Naive thymus-derived CD4-positive, alpha-beta T cell (primary cell): ENCODE data around the gene GPRIN3. TPM values are rescaled to one million over a fixed set of nuclear protein-coding genes. Genes with fewer than 3 reads are reported as not detected.
A peak's percentile ranks its signal among the peaks of the same experiment; 100 is the strongest.
"Not testable (repeated sequence)": the region's sequence is repeated elsewhere in the genome, so short reads cannot be mapped to it uniquely, and the experiment has no call there.

ENCODE experiments used
- ATAC-seq: fragments of 150-1000 bp; cut with Tn5 transposase; 2 replicates; pipeline ENCODE4 v1.10.0; 2021; ENCODE audit warnings: mild to moderate bottlenecking, moderate library complexity
- CTCF ChIA-PET: fragments of 350-600 bp; sonication (Branson Sonifier 250); formaldehyde crosslinking; loops from one replicate; lab custom pipeline; 2021; ENCODE audit warnings: antibody characterized with exemption; lab: Charles Lee
- POLR2A ChIA-PET: fragments of 350-600 bp; sonication (Branson Sonifier 250); formaldehyde crosslinking; loops from one replicate; lab custom pipeline; 2021; ENCODE audit warnings: antibody characterized with exemption, inconsistent platforms; lab: Charles Lee
- DNase-seq, 9 donors: peaks; one replicate each; pipeline versions ENCODE4 v3.0.0 to v3.0.0-alpha.2; 2020 to 2022; ENCODE audit warnings: mixed read lengths in 1 of 9
- H3K27ac ChIP-seq: one replicate; pipeline ENCODE4 v1.7.0; 2013; ENCODE audit warnings: mild to moderate bottlenecking, low read depth, low read length, moderate library complexity
- H3K27me3 ChIP-seq, 2 donors: one replicate each; pipeline ENCODE4 v1.7.0; 2013; ENCODE audit warnings: low read length in 2 of 2, mild to moderate bottlenecking in 2 of 2, moderate library complexity in 2 of 2; ENCODE audit not compliant: control insufficient read depth in 2 of 2, insufficient read depth in 2 of 2
- H3K36me3 ChIP-seq, 3 experiments: 1 replicate in 2 of 3; 2 replicates in 1 of 3; pipeline ENCODE4 v1.7.0; 2013; ENCODE audit warnings: low read length in 3 of 3, mild to moderate bottlenecking in 3 of 3, moderate library complexity in 1 of 3; ENCODE audit not compliant: insufficient read depth in 3 of 3, control insufficient read depth in 2 of 3
- H3K4me1 ChIP-seq, 2 donors: one replicate each; pipeline ENCODE4 v1.7.0; 2013; ENCODE audit warnings: low read length in 2 of 2, mild to moderate bottlenecking in 2 of 2, moderate library complexity in 1 of 2; ENCODE audit not compliant: control insufficient read depth in 2 of 2, insufficient read depth in 2 of 2
- H3K4me3 ChIP-seq: 2 replicates; pipeline ENCODE4 v1.7.0; 2013; ENCODE audit warnings: mild to moderate bottlenecking, low read length
- H3K9me3 ChIP-seq, 3 experiments: 1 replicate in 2 of 3; 2 replicates in 1 of 3; pipeline ENCODE4 v1.7.0; 2013; ENCODE audit warnings: low read length in 3 of 3; ENCODE audit not compliant: control insufficient read depth in 2 of 3
- H3K27ac Mint-ChIP-seq, 9 donors: one replicate each; pipeline ENCODE4 v1.8.0; 2020 to 2022; ENCODE audit warnings: mixed read lengths in 9 of 9, mild to moderate bottlenecking in 8 of 9, moderate library complexity in 5 of 9, inconsistent platforms in 2 of 9
- H3K27me3 Mint-ChIP-seq, 5 donors: one replicate each; pipeline ENCODE4 v1.8.0; 2021 to 2022; ENCODE audit warnings: mixed read lengths in 5 of 5, mild to moderate bottlenecking in 1 of 5
- H3K36me3 Mint-ChIP-seq, 5 donors: one replicate each; pipeline ENCODE4 v1.8.0; 2020 to 2022; ENCODE audit warnings: mixed read lengths in 5 of 5, mild to moderate bottlenecking in 3 of 5, inconsistent platforms in 1 of 5
- H3K4me1 Mint-ChIP-seq, 7 donors: one replicate each; pipeline ENCODE4 v1.8.0; 2020 to 2022; ENCODE audit warnings: mixed read lengths in 7 of 7, mild to moderate bottlenecking in 3 of 7, inconsistent platforms in 1 of 7
- H3K4me3 Mint-ChIP-seq, 10 donors: one replicate each; pipeline ENCODE4 v1.8.0; 2020 to 2022; ENCODE audit warnings: mild to moderate bottlenecking in 10 of 10, mixed read lengths in 10 of 10, moderate library complexity in 6 of 10, inconsistent platforms in 2 of 10
- H3K9me3 Mint-ChIP-seq, 11 donors: one replicate each; pipeline ENCODE4 v1.8.0; 2020 to 2022; ENCODE audit warnings: mixed read lengths in 11 of 11, mild to moderate bottlenecking in 4 of 11, inconsistent platforms in 1 of 11, moderate library complexity in 1 of 11
- intact Hi-C, 2 donors: fragments of 100-400 bp; cut with micrococcal nuclease; formaldehyde crosslinking; loops; one replicate each; pipeline ENCODE4 v1.15.1; 2023
- polyA plus RNA-seq, 2 donors: library from polyadenylated mRNA; unstranded; fragments of 300-500 nt; fragmentation: Illumina TruSeq; gene quantifications; one replicate each; pipeline ENCODE4 v1.2.3, GENCODE V29; 2021
- total RNA-seq, 6 experiments: library from RNA in 5 of 6; stranded (reverse) in 5 of 6; gene quantifications; 1 replicate in 5 of 6; 2 replicates in 1 of 6; pipeline ENCODE4 v1.2.3 and lab custom pipeline; 2021 to 2026

Gene GPRIN3
- total and polyA plus RNA-seq, 7 experiments from 2014 or later = 7.3 to 55.5 (median 11.2) TPM

DNA sequence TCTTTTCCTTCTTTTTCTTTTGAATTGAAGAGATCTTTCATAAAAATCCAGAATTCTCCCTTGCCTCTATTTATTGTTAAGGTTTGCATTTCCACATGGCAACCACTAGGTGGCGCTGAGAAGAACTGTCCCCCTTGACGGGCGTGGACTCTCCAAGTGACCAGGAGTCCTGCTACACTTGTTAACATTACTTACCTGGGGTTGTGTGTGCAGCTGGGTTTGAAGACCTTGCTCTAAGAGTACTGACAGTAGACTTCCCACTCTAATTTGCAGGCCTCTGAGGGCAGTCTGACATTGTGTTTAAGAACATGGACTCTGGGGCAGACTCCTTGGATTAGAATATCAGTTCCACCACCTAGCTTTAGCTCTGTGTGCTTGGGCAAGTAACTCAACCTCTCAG, 52.8 kb downstream of the GPRIN3 start:
- H3K4me1 ChIP-seq = peaks cover 15 to 16% of the 10 kb centered on the region in 2 donors
- no peaks in the 10 kb centered on the region for H3K27me3 ChIP-seq
- H3K27me3 Mint-ChIP-seq = no peaks in the 10 kb centered on the region
- ChIA-PET POLR2A (interaction anchor here (0.8 kb wide), 1 partner anchor 44 kb away, joined by 3 read pairs; no protein-coding TSS in a partner anchor), CTCF (interaction anchor here (0.6 to 3.1 kb wide), 12 partner anchors 10 to 180 kb away, joined by 3 to 11 read pairs (median 5); partner anchors contain the start of gene GPRIN3)
- H3K27ac Mint-ChIP-seq = peak overlapping the region; percentile 15 to 85 (median 66)
- H3K9me3 ChIP-seq = no peaks in the 10 kb centered on the region
- intact Hi-C loops = loop anchor here (1.0 to 2.0 kb wide), 8 partner anchors 12 to 179 kb away; partner anchors contain the start of gene GPRIN3 (in 2 of the 2)
- no peak overlapping the region for H3K27ac ChIP-seq
- DNase-seq (peak; percentile 23 to 51 (median 35)), ATAC-seq (peak; percentile 85)
- H3K36me3 Mint-ChIP-seq = peaks cover 1 to 28% (median 4%) of the 10 kb centered on the region in 5 donors
- no peak overlapping the region for H3K4me3 ChIP-seq
- H3K4me3 Mint-ChIP-seq = peak overlapping the region in 3 of 10 donors; percentile 3 to 25 (median 6)
- peaks cover 0 to 1% (median 0%) of the 10 kb centered on the region in 3 experiments for H3K36me3 ChIP-seq
- H3K9me3 Mint-ChIP-seq = peaks cover 0 to 8% (median 0%) of the 10 kb centered on the region in 11 donors
- peaks cover 44 to 86% (median 74%) of the 10 kb centered on the region in 7 donors for H3K4me1 Mint-ChIP-seq

DNA sequence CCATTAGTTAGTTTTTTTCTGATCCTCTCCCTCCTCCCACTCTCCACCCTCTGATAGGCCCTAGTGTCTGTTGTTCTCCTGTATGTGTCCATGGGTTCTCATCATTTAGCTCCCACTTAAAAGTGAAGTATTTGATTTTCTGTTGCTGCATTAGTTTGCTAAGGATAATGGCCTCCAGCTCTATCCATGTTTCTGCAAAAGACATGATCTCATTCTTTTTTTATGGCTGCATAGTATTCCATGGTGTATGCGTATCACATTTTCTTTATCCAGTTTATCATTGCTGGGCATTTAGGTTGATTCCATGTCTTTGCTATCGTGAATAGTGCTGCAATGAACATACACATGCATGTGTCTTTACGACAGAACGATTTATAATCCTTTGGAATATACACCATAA, 53.3 kb downstream of the GPRIN3 start:
- H3K9me3 Mint-ChIP-seq, H3K36me3 ChIP-seq, H3K9me3 ChIP-seq, ATAC-seq, H3K4me3 Mint-ChIP-seq, H3K27me3 ChIP-seq, DNase-seq, H3K27ac ChIP-seq, H3K4me3 ChIP-seq, H3K27me3 Mint-ChIP-seq: not testable (repeated sequence)
- ChIA-PET POLR2A (interaction anchor here (0.6 to 0.8 kb wide), 2 partner anchors 44 to 166 kb away, joined by 3 read pairs; no protein-coding TSS in a partner anchor), CTCF (interaction anchor here (1.0 to 3.1 kb wide), 6 partner anchors 10 to 180 kb away, joined by 4 to 11 read pairs (median 9); partner anchors contain the start of gene GPRIN3)
- Mint-ChIP-seq H3K36me3 (peaks cover 4 to 28% (median 7%) of the 10 kb centered on the region in 5 donors), H3K27ac (peak overlapping the region in 7 of 9 donors; percentile 29 to 80 (median 76)), H3K4me1 (peaks cover 41 to 81% (median 70%) of the 10 kb centered on the region in 7 donors)
- H3K4me1 ChIP-seq = peaks cover 15 to 16% of the 10 kb centered on the region in 2 donors
- intact Hi-C loops = loop anchor here (1.0 to 2.0 kb wide), 6 partner anchors 11 to 180 kb away; partner anchors contain the start of gene GPRIN3 (in 1 of the 2)

- H3K27ac Mint-ChIP-seq = peak overlapping the region in 6 of 9 donors; percentile 29 to 77 (median 46)
- ChIA-PET POLR2A (interaction anchor here (0.6 kb wide), 1 partner anchor 167 kb away, joined by 3 read pairs; no protein-coding TSS in a partner anchor), CTCF (interaction anchor here (1.0 to 3.1 kb wide), 5 partner anchors 18 to 181 kb away, joined by 4 to 11 read pairs (median 9); partner anchors contain the start of gene GPRIN3)
- ATAC-seq = no peak
- H3K9me3 Mint-ChIP-seq = peaks cover 0 to 8% (median 0%) of the 10 kb centered on the region in 11 donors
- Histone ChIP-seq H3K9me3 (no peaks in the 10 kb centered on the region), H3K36me3 (peaks cover 3 to 10% (median 6%) of the 10 kb centered on the region in 3 experiments), H3K4me3 (no peak overlapping the region), H3K27me3 (no peaks in the 10 kb centered on the region), H3K27ac (no peak overlapping the region), H3K4me1 (peaks cover 15 to 16% of the 10 kb centered on the region in 2 donors)
- H3K4me3 Mint-ChIP-seq = no peak overlapping the region
- intact Hi-C loops = loop anchor here (1.0 to 2.0 kb wide), 6 partner anchors 11 to 180 kb away; partner anchors contain the start of gene GPRIN3 (in 1 of the 2)
- DNase-seq = no peak
- peaks cover 4 to 30% (median 10%) of the 10 kb centered on the region in 5 donors for H3K36me3 Mint-ChIP-seq
- H3K27me3 Mint-ChIP-seq = no peaks in the 10 kb centered on the region
- H3K4me1 Mint-ChIP-seq = peaks cover 37 to 76% (median 69%) of the 10 kb centered on the region in 7 donors
Observed at GRCh38 chr4:89253935-89254334, 53.7 kb downstream of the GPRIN3 start.

GRCh38 chr4:89253311-89253710, 54.3 kb downstream of the GPRIN3 start:
- no peak for DNase-seq

GRCh38 chr4:89251396-89251795, 56.2 kb downstream of the GPRIN3 start:
- ATAC-seq (no peak), DNase-seq (no peak)
- H3K4me1 Mint-ChIP-seq = peaks cover 33 to 71% (median 53%) of the 10 kb centered on the region in 7 donors
- H3K4me3 ChIP-seq = no peak overlapping the region
- H3K4me3 Mint-ChIP-seq = peak overlapping the region in 1 of 10 donors; percentile 38
- peaks cover 10 to 26% (median 16%) of the 10 kb centered on the region in 3 experiments for H3K36me3 ChIP-seq
- H3K36me3 Mint-ChIP-seq = peaks cover 15 to 47% (median 27%) of the 10 kb centered on the region in 5 donors
- peaks cover 0 to 8% (median 0%) of the 10 kb centered on the region in 11 donors for H3K9me3 Mint-ChIP-seq
- no peaks in the 10 kb centered on the region for H3K9me3 ChIP-seq
- no peaks in the 10 kb centered on the region for H3K27me3 ChIP-seq
- peak overlapping the region in 3 of 9 donors; percentile 1 to 22 (median 15) for H3K27ac Mint-ChIP-seq
- no peak overlapping the region for H3K27ac ChIP-seq
- ChIA-PET CTCF (interaction anchor here (0.6 to 2.2 kb wide), 4 partner anchors 10 to 1017 kb away, joined by 3 to 7 read pairs (median 4); no protein-coding TSS in a partner anchor), POLR2A (interaction anchor here (0.7 kb wide), 1 partner anchor 644 kb away, joined by 3 read pairs; no protein-coding TSS in a partner anchor)
- no peaks in the 10 kb centered on the region for H3K27me3 Mint-ChIP-seq
- intact Hi-C loops = no loop called here
- peaks cover 0 to 15% of the 10 kb centered on the region in 2 donors for H3K4me1 ChIP-seq

More at GRCh38 chr4:89253311-89253710, 54.3 kb downstream of the GPRIN3 start:
- H3K4me3 Mint-ChIP-seq = no peak overlapping the region
- no peak overlapping the region for H3K27ac ChIP-seq
- ATAC-seq = no peak
- no peaks in the 10 kb centered on the region for H3K27me3 ChIP-seq
- peaks cover 0 to 8% (median 0%) of the 10 kb centered on the region in 11 donors for H3K9me3 Mint-ChIP-seq
- peaks cover 13 to 15% of the 10 kb centered on the region in 2 donors for H3K4me1 ChIP-seq
- peaks cover 6 to 16% (median 10%) of the 10 kb centered on the region in 3 experiments for H3K36me3 ChIP-seq
- ChIA-PET CTCF (interaction anchor here (1.3 to 3.1 kb wide), 5 partner anchors 8 to 55 kb away, joined by 3 to 9 read pairs (median 7); partner anchors contain the start of gene GPRIN3), POLR2A (no interaction called here)
- peak overlapping the region in 2 of 9 donors; percentile 8 to 11 for H3K27ac Mint-ChIP-seq
- H3K9me3 ChIP-seq = no peaks in the 10 kb centered on the region
- H3K27me3 Mint-ChIP-seq = no peaks in the 10 kb centered on the region
- intact Hi-C loops = no loop called here
- peaks cover 37 to 71% (median 64%) of the 10 kb centered on the region in 7 donors for H3K4me1 Mint-ChIP-seq
- H3K36me3 Mint-ChIP-seq = peaks cover 5 to 32% (median 13%) of the 10 kb centered on the region in 5 donors
- no peak overlapping the region for H3K4me3 ChIP-seq

DNA sequence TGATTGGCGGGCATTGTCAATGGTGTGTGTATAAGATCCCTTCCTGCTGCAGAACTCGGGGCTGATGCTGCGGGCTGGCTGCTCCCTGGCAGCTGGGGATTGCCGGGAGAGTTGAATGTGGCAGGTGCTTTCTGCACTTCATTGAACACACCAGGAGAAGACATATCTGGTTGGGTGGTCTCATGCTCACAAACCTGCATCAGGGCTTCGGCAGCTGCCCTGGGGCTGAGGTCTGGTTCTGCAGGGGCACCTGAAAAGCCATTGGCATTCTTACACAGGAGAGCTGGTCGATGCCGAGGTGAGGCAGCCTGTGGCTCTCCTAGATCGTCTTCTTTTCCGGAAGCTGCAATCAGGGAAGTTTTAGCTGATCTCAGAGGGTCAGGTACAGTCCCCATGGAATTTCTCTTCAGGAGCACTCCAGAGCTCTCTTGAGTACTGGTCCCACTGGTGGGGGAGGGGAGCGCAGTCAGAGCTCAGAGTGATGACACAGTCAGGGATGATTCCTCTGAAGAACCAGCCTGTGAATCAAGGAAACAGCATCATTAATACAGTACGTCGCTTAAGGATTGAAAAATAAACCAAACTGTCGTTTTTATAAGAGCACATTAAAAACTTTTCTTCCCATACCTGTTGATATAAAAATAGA, 57.8 kb downstream of the GPRIN3 start:
- Mint-ChIP-seq H3K9me3 (peaks cover 0 to 8% (median 0%) of the 10 kb centered on the region in 11 donors), H3K36me3 (peaks cover 10 to 48% (median 27%) of the 10 kb centered on the region in 5 donors), H3K27ac (peak overlapping the region in 1 of 9 donors; percentile 66), H3K27me3 (no peaks in the 10 kb centered on the region), H3K4me1 (peaks cover 21 to 71% (median 50%) of the 10 kb centered on the region in 7 donors), H3K4me3 (no peak overlapping the region)
- Histone ChIP-seq H3K27ac (no peak overlapping the region), H3K36me3 (peaks cover 10 to 26% (median 16%) of the 10 kb centered on the region in 3 experiments), H3K9me3 (no peaks in the 10 kb centered on the region), H3K27me3 (no peaks in the 10 kb centered on the region), H3K4me1 (peaks cover 0 to 21% of the 10 kb centered on the region in 2 donors), H3K4me3 (no peak overlapping the region)
- ATAC-seq (no peak), DNase-seq (no peak)
- ChIA-PET POLR2A (interaction anchor here (1.1 kb wide), 1 partner anchor 49 kb away, joined by 3 read pairs; no protein-coding TSS in a partner anchor), CTCF (interaction anchor here (0.9 to 2.0 kb wide), 2 partner anchors 23 to 185 kb away, joined by 3 to 10 read pairs; no protein-coding TSS in a partner anchor)
- intact Hi-C loops = no loop called here
